ENCODE results near the gene IPO13.

DNA sequence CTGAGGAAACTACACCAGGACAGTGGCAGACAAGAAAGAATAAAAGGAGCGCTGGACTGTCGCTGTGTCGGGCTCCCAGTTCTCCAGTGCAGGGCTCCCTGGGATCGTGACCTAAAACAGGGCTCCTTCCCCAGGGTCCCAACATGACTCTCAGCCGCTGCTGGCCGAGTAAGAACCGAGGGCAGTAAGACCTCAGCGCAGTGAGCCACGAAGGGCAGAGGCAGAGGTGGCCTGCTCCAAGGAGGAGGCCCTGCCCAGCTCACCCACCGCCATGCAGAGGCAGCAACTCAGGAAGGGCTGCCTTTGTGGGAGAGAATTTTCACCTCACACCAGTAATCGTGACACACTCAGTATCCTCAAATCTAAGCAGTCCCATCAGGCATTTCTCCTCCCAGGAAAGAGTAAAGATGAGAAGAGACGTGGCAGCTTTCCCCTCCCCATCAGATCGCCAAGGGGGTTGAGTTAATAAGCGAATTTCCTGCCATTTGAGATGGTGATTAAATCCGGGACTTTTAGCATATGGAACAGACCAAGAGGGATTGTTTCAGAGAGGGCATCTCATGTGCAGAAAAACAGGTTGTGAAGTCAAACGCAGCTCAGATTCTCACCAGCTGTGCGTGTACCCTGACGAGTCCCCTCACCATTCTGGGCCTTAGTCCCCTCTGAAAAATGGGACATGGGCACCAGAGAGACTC is 32.9 kb upstream of the IPO13 start:
- TF ChIP-seq, protein P1, sequence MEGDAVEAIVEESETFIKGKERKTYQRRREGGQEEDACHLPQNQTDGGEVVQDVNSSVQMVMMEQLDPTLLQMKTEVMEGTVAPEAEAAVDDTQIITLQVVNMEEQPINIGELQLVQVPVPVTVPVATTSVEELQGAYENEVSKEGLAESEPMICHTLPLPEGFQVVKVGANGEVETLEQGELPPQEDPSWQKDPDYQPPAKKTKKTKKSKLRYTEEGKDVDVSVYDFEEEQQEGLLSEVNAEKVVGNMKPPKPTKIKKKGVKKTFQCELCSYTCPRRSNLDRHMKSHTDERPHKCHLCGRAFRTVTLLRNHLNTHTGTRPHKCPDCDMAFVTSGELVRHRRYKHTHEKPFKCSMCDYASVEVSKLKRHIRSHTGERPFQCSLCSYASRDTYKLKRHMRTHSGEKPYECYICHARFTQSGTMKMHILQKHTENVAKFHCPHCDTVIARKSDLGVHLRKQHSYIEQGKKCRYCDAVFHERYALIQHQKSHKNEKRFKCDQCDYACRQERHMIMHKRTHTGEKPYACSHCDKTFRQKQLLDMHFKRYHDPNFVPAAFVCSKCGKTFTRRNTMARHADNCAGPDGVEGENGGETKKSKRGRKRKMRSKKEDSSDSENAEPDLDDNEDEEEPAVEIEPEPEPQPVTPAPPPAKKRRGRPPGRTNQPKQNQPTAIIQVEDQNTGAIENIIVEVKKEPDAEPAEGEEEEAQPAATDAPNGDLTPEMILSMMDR (IDR thresholded peaks at IDR 0.05), result no peak
- no peak for TF ChIP-seq POLR2A (IDR thresholded peaks at IDR 0.05)
